Right lobe of liver (tissue), 6 donors: Measurements from ENCODE around the gene ASCL1. TPM values are rescaled to one million over a fixed set of nuclear protein-coding genes. Genes with fewer than 3 reads are reported as not detected.

ENCODE experiments used
- ATAC-seq, 4 donors: fragments of 200-7000 bp; cut with Tn5 transposase; one replicate each; pipeline ENCODE4 v1.9.1; 2020; ENCODE audit warnings: mild to moderate bottlenecking in 4 of 4, moderate library complexity in 4 of 4
- DNase-seq, 3 donors: peaks; one replicate each; pipeline ENCODE4 v3.0.0-alpha.2; 2020
- H3K27ac ChIP-seq, 3 donors: fragments of 200-600 bp; one replicate each; pipeline ENCODE4 v1.8.0; 2022
- H3K27me3 ChIP-seq, 2 donors: fragments of 200-600 bp; one replicate each; pipeline ENCODE4 v1.8.0; 2022
- H3K36me3 ChIP-seq, 4 donors: fragments of 200-600 bp; sonication (generic) in 1 of 4; one replicate each; pipeline versions ENCODE4 v1.5.1 to v1.8.0; 2017 to 2022; ENCODE audit warnings: control low read depth in 1 of 4
- H3K4me1 ChIP-seq, 4 donors: fragments of 200-600 bp; sonication (generic) in 1 of 4; one replicate each; pipeline versions ENCODE4 v1.5.1 to v1.8.0; 2017 to 2022; ENCODE audit warnings: control low read depth in 1 of 4
- H3K4me3 ChIP-seq, 3 donors: fragments of 200-600 bp; one replicate each; pipeline ENCODE4 v1.8.0; 2022
- H3K9me3 ChIP-seq, 4 donors: fragments of 200-600 bp; sonication (generic) in 1 of 4; one replicate each; pipeline versions ENCODE4 v1.5.1 to v1.8.0; 2017 to 2022; ENCODE audit warnings: control low read depth in 1 of 4
- CTCF ChIP-seq, 4 donors: fragments of 200-600 bp in 3 of 4; fragments of 450-650 bp in 1 of 4; IDR thresholded peaks; one replicate each; pipeline versions ENCODE4 v1.5.1 to v1.8.0; 2016 to 2022; ENCODE audit warnings: antibody characterized with exemption in 4 of 4, mild to moderate bottlenecking in 2 of 4
- POLR2A ChIP-seq: fragments of 450-650 bp; IDR thresholded peaks from one replicate; pipeline ENCODE4 v1.6.1; 2017; ENCODE audit warnings: antibody characterized with exemption, mild to moderate bottlenecking
- WGBS: methylation state at CpG from one replicate; pipeline ENCODE4 v1.1.6; 2018; ENCODE audit warnings: low coverage, low lambda C conversion rate; ENCODE audit not compliant: insufficient coverage; ENCODE audit errors: missing lambda C conversion rate; 5-methylcytosine and 5-hydroxymethylcytosine counted together
- intact Hi-C, 2 donors: fragments of 100-400 bp; cut with DNase I; formaldehyde crosslinking; loops; one replicate each; pipeline versions ENCODE4 v1.11.2 to v1.14.1; 2022
- total RNA-seq, 6 experiments: library from RNA; depleted of rRNA in 2 of 6; stranded (reverse); fragments of >200 nt in 2 of 6; fragmentation: NEBNext Ultra II Directional in 3 of 6; extraction: Animal tissue kit (Norgen Biotek cat#: 25700) in 3 of 6; gene quantifications; one replicate each; pipeline versions ENCODE4 v1.1.0 to v1.2.4, GENCODE V29; 2016 to 2023
- donor health status: DM: no; HTN: yes; CAD: no.
- donor health status: DM: no; HTN: no; CAD: no.
- donor health status: DM: no; HTN: no; CAD: no.
- donor health status: DM: no; HTN: yes; CAD: no.
- donor health status: DM: no; HTN: yes; CAD: no.

ASCL1 gene
- total RNA-seq, 6 experiments from 2014 or later: 0.18 to 1.6 (median 0.33) TPM

- Histone ChIP-seq H3K9me3 (no peaks in the 10 kb centered on the region), H3K4me3 (peak within 1 kb of the TSS; percentile 38 to 81 (median 81)), H3K27ac (peak within 1 kb of the TSS; percentile 88 to 99 (median 95)), H3K36me3 (peaks cover 0 to 18% (median 1%) of the 10 kb centered on the region in 4 donors), H3K4me1 (peaks cover 0 to 42% (median 20%) of the 10 kb centered on the region in 4 donors), H3K27me3 (no peaks in the 10 kb centered on the region)
- DNase-seq (peak; percentile 92 to 98 (median 98)), ATAC-seq (peak; percentile 76 to 95 (median 85))
- intact Hi-C loops: no loop called here
- whole genome bisulfite sequencing: 4% methylated on average over 26 of the region's 30 CpGs
- peak; percentile 91 for TF ChIP-seq POLR2A
- TF ChIP-seq CTCF (IDR thresholded peaks at IDR 0.05): peak in 2 of 4 donors; percentile 10 to 30
Observed at GRCh38 chr12:102917026-102917787, 40.3 kb upstream of the ASCL1 start, which contains the start of gene PAH. Gene PAH, minus strand, starts transcription at chr12:102917244. Its CDS starts 114 bp downstream, at chr12:102917130.

DNA sequence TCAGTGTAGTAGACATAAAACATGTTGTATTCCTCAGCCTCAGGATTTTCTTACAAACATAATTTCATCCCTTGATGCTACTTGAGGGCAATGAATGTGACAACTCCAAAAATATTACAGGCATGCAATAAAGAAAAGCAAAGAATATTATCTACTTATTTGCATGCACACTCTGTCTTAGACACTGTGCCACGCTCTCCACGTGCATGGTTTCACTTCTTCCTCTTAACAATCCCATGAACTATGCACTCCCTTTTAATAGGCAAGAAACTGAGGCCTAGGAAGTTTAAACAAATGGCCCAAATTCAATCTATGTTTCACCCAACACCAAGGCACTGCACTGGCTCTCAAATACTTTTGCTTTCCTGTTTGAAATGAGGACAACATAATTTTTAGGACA, 38.6 kb upstream of the ASCL1 start:
- no peaks in the 10 kb centered on the region for H3K27me3 ChIP-seq
- ATAC-seq (no peak), DNase-seq (no peak)
- intact Hi-C loops: no loop called here
- peaks cover 0 to 5% (median 0%) of the 10 kb centered on the region in 4 donors for H3K36me3 ChIP-seq
- 38% methylated on average over 2 of the region's 2 CpGs for WGBS
- peak overlapping the region in 2 of 3 donors; percentile 95 to 99 for H3K27ac ChIP-seq
- H3K4me1 ChIP-seq: peaks cover 0 to 49% (median 19%) of the 10 kb centered on the region in 4 donors
- TF ChIP-seq CTCF (IDR thresholded peaks at IDR 0.05) (no peak), POLR2A (no peak)
- no peak overlapping the region for H3K4me3 ChIP-seq
- H3K9me3 ChIP-seq: no peaks in the 10 kb centered on the region

DNA sequence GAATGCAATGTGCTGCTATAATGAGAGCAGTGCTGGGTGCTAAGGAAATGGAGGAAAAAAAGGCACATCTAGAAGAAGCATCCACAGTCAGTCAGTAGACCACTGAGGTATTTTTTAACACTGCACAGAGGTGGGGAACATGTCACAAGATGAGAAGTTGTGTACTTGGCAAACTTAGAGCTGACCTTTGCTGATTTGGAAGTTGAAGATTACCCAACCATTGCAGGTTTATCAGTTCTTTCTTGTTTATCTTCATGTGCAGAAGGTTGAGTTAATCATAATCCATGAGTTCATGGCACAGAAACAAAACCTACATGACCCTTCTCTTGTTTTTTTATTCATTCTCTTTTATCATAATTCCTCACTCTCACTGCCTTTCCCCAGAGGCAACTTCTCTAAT, 37.2 kb upstream of the ASCL1 start:
- no peak overlapping the region for H3K4me3 ChIP-seq
- no peaks in the 10 kb centered on the region for H3K27me3 ChIP-seq
- H3K36me3 ChIP-seq: no peaks in the 10 kb centered on the region
- no peaks in the 10 kb centered on the region for H3K9me3 ChIP-seq
- ATAC-seq (peak; percentile 11 to 60 (median 26)), DNase-seq (no peak)
- intact Hi-C loops: no loop called here
- H3K27ac ChIP-seq: peak overlapping the region; percentile 24 to 99 (median 95)
- peaks cover 0 to 64% (median 25%) of the 10 kb centered on the region in 4 donors for H3K4me1 ChIP-seq
- no peak for TF ChIP-seq POLR2A
- TF ChIP-seq CTCF (IDR thresholded peaks at IDR 0.05): no peak

GRCh38 chr12:102921240-102921639, 36.2 kb upstream of the ASCL1 start:
- peaks cover 0 to 64% (median 25%) of the 10 kb centered on the region in 4 donors for H3K4me1 ChIP-seq
- ATAC-seq (peak in 3 of 4 donors; percentile 14 to 40 (median 29)), DNase-seq (no peak)
- no peak overlapping the region for H3K4me3 ChIP-seq
- no peaks in the 10 kb centered on the region for H3K36me3 ChIP-seq
- TF ChIP-seq POLR2A (no peak), CTCF (IDR thresholded peaks at IDR 0.05) (no peak)
- intact Hi-C loops: no loop called here
- H3K27me3 ChIP-seq: no peaks in the 10 kb centered on the region
- peak overlapping the region; percentile 24 to 99 (median 95) for H3K27ac ChIP-seq
- no peaks in the 10 kb centered on the region for H3K9me3 ChIP-seq
